Body of pancreas (tissue), 4 donors: Measurements from ENCODE around the gene ARHGAP18.

ENCODE experiments used
- CTCF ChIP-seq, 7 experiments: fragments of 450-650 bp in 4 of 7; fragments of 200-600 bp in 3 of 7; sonication (generic) in 3 of 7; IDR thresholded peaks; one replicate each; pipeline ENCODE4 v1.5.1; 2016 to 2019; ENCODE audit warnings: antibody characterized with exemption in 7 of 7
- POLR2A ChIP-seq, 3 donors: fragments of 450-650 bp; IDR thresholded peaks; one replicate each; pipeline ENCODE4 v1.6.1; 2016; ENCODE audit warnings: antibody characterized with exemption in 3 of 3, mild to moderate bottlenecking in 2 of 3

DNA sequence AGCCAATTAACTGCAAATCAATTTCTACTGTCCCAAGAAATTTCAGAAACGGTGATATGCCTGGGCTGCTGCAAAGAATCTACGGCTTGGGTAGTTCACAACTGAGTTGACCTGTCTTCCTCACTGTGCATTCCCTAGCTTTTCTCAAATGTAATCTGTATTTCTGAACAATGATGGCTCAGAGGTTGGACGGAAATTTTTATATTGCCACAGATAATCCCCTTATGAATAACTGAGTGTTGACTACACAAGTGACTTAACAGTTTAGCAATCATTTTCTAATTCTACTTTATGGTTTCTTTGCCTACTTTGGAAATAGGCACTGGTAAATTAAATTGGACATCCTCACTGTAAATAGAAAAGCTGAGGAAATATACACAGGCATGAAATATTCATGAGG is 94.5 kb downstream of the ARHGAP18 start:
- TF ChIP-seq CTCF (IDR thresholded peaks at IDR 0.05) (no peak), POLR2A (IDR thresholded peaks at IDR 0.05) (no peak)
